NOMO-1 treated with DMSO at 0.1 percent for 48 hours (cell line): Measurements from ENCODE around the gene PLEKHA4.

Experiments used
- DNase-seq: peaks from one replicate; lab custom pipeline; 2025; ENCODE audit not compliant: unreplicated experiment; lab: John Stamatoyannopoulos, UW

PLEKHA4 gene

DNA sequence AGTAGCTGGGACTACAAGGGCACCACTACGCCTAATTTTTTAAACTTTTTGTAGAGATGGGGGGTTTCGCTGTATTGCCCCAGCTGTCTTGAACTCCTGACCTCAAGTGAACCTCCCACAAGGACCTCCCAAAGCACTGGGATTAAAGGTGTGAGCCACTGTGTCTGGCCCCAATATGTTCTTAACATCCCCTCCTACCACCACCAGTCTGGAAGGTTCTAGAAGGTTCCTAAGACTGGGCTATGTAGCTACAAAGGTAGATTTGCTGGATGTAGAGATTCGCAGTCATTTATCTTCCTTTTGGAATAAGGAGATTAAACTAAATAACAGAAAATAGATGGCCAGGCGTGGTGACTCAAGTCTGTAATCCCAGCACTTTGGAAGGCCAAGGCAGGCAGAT is 37.5 kb downstream of the PLEKHA4 start:
- no peak for DNase-seq

- DNase-seq, result no peak
Observed at GRCh38 chr19:48830088-48830487, 38.3 kb downstream of the PLEKHA4 start.

GRCh38 chr19:48826606-48827020 is 41.8 kb downstream of the PLEKHA4 start:
- DNase-seq, result no peak

GRCh38 chr19:48822514-48822913 is 45.9 kb downstream of the PLEKHA4 start:
- no peak for DNase-seq

GRCh38 chr19:48821633-48822032 is 46.8 kb downstream of the PLEKHA4 start:
- no peak for DNase-seq

- DNase-seq, result no peak
Observed at GRCh38 chr19:48819366-48819816, 49.0 kb downstream of the PLEKHA4 start.

- no peak for DNase-seq
Observed at GRCh38 chr19:48818234-48818820, 50.1 kb downstream of the PLEKHA4 start.

DNA sequence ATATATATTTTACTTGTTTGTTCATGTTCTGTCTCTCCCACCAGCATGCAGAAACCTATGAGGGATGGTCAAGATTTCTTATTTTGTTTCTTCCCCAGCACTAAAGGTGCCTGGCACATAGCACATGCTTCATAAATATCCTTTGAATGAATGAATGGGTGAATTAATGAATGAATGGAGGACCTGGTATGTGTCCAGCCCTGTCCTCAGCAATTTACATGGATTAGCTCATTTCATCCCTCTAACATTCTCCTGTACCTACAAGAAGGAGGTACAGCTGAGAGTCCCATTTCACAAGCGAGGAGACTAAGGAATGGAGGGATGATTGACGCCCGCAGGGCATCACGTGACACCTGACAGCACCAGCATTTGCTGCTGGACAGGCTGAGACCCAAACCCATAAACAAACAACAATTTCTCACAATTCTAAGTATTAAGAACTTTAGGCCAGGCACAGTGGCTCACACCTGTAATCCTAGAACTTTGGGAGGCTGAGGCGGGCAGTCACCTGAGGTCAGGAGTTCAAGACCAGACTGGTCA is 50.8 kb downstream of the PLEKHA4 start:
- DNase-seq, result no peak

DNA sequence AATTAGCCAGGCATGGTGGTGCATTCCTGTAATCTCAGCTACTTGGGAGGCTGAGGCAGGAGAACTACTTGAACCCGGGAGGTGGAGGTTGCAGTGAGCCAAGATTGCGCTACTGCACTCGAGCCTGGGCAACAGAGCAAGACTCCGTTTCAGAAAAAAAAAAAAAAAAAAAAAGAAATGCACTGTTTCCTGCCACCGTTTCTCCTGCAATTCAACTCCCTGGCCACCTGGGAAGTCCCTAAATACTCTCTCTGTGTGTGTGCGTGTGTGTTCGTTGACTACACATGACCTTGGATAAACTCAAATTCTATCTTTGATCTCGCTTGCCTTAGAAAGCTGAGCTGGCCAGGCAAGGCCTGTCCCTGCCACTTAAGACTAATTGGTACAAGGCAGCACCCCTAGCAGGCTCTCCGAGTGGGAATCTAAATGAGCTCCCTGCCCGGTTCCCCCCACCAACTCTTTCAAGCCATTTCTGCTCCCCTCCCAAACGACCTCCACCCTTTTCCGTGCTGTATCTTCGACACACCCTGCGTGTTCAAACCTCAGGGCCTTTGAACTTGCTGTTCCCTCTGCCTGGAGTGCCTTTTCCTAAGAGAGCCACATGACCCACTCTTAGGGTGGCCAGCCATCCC is 52.4 kb downstream of the PLEKHA4 start:
- DNase-seq, result no peak

- no peak for DNase-seq
Observed at GRCh38 chr19:48814895-48815294, 53.5 kb downstream of the PLEKHA4 start.

- no peak for DNase-seq
Observed at GRCh38 chr19:48813123-48813913, 55.1 kb downstream of the PLEKHA4 start.

GRCh38 chr19:48812094-48812929 is 56.1 kb downstream of the PLEKHA4 start:
- peak; percentile 69 for DNase-seq

DNA sequence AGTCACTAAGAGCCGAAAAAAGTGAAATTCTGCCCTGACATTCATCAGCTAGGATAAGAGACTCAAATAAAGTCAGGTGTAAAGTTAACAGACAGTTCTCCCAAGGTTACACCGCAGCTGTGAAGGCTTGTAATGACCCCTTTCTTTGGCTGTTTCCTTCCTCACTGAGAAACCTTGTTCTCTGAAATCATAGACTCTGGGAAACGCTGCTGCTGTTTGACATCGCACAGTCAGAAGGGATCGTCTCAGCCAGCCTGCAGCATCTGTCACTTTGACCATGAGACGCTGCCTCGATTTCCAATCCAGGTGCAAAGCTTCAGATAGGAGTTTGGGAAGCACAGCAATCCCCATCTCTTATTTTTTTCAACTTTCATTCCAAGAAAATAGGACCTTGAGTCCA is 58.3 kb downstream of the PLEKHA4 start:
- peak; percentile 4 for DNase-seq

GRCh38 chr19:48807590-48808308 is 60.7 kb downstream of the PLEKHA4 start:
- DNase-seq, result no peak

DNA sequence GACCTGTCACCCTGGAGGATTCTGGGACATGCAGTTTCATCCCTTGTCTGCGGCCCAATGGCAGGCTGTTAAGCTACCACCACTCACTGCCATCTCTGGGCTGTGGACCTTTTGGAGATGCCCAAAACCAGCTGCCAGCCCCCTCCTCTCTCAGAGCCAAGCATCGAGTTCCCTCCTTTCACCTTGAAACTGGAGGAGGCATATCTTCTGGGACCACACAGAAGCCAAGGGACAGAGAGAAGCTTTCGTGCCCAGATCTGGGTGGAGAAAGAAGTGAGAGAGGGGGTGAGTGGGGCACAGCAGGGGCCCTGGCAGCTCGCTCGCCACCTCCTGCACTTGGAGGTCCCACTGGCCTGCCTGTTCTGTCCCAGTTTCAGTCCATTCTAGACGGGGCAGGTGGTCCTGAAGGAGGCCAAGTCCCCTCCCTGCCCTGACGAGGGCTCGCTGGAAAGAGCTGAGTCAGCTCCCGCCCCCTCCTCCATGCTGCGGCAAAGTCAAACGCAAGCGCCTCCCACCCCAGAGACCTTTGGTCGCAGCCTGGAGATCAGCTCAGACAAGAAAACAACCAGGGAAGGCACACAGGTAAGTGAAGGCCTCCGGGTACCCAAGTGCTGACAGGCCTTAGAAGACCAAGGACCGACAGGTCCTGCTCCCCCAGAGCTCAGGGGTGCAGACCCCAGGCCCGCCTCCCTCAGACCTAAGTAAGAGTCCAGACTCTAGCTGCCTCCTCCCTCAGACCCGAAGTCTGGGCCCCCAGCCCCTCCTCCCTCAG is 61.4 kb downstream of the PLEKHA4 start:
- DNase-seq, result peak; percentile 13

DNA sequence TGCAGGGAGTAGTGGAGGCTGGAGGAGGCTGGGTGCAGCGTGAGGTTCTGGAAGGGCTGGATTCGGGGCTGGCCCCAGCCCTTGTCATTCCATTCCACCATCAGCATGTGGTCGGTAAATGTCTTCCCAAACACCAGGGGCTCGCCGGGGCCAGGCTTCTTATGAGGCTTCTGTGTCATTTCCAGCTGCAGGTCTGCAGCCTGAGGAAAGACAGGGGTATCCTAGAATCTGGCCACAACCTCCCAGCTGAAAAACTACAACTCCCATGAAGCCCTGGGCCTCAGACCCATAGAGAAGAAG is 61.9 kb downstream of the PLEKHA4 start:
- DNase-seq, result no peak

- no peak for DNase-seq
Observed at GRCh38 chr19:48805452-48805851, 63.0 kb downstream of the PLEKHA4 start.

DNA sequence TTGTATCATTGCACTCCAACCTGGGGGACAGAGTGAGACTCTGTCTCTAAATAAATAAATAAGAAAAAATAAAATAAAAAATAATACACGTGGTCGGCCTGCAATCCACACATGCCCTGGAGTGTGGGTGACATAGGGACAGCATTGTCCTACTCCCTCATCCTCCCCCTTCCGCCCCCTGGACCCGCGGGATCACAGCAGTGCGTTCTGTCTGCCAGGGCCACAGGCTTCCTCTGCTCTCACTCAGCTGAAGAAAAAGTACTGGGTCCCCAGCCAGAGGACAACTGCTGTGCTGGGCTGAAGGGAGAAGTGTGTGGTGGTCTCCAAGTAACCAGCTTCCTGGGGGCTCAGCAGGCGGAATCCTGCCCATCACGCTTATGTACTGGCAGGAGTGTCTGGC is 63.9 kb downstream of the PLEKHA4 start:
- DNase-seq, result no peak

GRCh38 chr19:48802623-48803022 is 65.8 kb downstream of the PLEKHA4 start:
- no peak for DNase-seq
